GM18498 (cell line): ENCODE data around the gene RIPOR3.

Experiments
- ATAC-seq: cut with Tn5 transposase; IDR thresholded peaks from one replicate; pipeline ENCODE4 v1.9.1; 2021; ENCODE audit warnings: mild to moderate bottlenecking, moderate library complexity; ENCODE audit not compliant: unreplicated experiment

Gene RIPOR3

GRCh38 chr20:50592282-50593004, 98.9 kb downstream of the RIPOR3 start:
- no peak for ATAC-seq

- no peak for ATAC-seq
Measured at GRCh38 chr20:50591233-50591852, 100.0 kb downstream of the RIPOR3 start.

- ATAC-seq, result no peak
Measured at GRCh38 chr20:50590348-50590664, 101.0 kb downstream of the RIPOR3 start.

GRCh38 chr20:50589548-50590347, 101.6 kb downstream of the RIPOR3 start:
- no peak for ATAC-seq

- ATAC-seq, result no peak
Measured at GRCh38 chr20:50588034-50588736, 103.2 kb downstream of the RIPOR3 start.

- ATAC-seq, result no peak
Measured at GRCh38 chr20:50587291-50587961, 103.9 kb downstream of the RIPOR3 start.

- ATAC-seq, result no peak
Measured at GRCh38 chr20:50586531-50587232, 104.7 kb downstream of the RIPOR3 start.

- ATAC-seq, result no peak
Measured at GRCh38 chr20:50585678-50586077, 105.7 kb downstream of the RIPOR3 start.

- ATAC-seq, result no peak
Measured at GRCh38 chr20:50585214-50585613, 106.1 kb downstream of the RIPOR3 start.

- no peak for ATAC-seq
Measured at GRCh38 chr20:50584687-50585086, 106.7 kb downstream of the RIPOR3 start.

- no peak for ATAC-seq
Measured at GRCh38 chr20:50583442-50584150, 107.7 kb downstream of the RIPOR3 start.

GRCh38 chr20:50582591-50583234, 108.6 kb downstream of the RIPOR3 start:
- ATAC-seq, result no peak

GRCh38 chr20:50582092-50582491, 109.2 kb downstream of the RIPOR3 start:
- no peak for ATAC-seq

GRCh38 chr20:50580842-50581544, 110.3 kb downstream of the RIPOR3 start:
- no peak for ATAC-seq

- no peak for ATAC-seq
Measured at GRCh38 chr20:50580016-50580747, 111.2 kb downstream of the RIPOR3 start.

- ATAC-seq, result no peak
Measured at GRCh38 chr20:50579511-50579910, 111.8 kb downstream of the RIPOR3 start.

- no peak for ATAC-seq
Measured at GRCh38 chr20:50578778-50579165, 112.6 kb downstream of the RIPOR3 start.
